Neutrophil (primary cell): Measurements from ENCODE around the gene LRRC25.
"Not testable (repeated sequence)": the region's sequence is repeated elsewhere in the genome, so short reads cannot be mapped to it uniquely, and the experiment has no call there.

Experiments
- H3K27ac ChIP-seq: fragments of 200-600 bp; sonication (generic); 2 replicates; pipeline ENCODE4 v1.5.1; 2016; ENCODE audit warnings: mild to moderate bottlenecking, moderate library complexity
- H3K27me3 ChIP-seq: fragments of 200-600 bp; sonication (generic); 2 replicates; pipeline ENCODE4 v1.6.0; 2016; ENCODE audit warnings: mild to moderate bottlenecking
- H3K36me3 ChIP-seq: fragments of 200-600 bp; sonication (generic); 2 replicates; pipeline ENCODE4 v1.5.1; 2017
- H3K4me1 ChIP-seq, 2 experiments: fragments of 200-600 bp in 1 of 2; sonication (generic) in 1 of 2; 1 replicate in 1 of 2; 2 replicates in 1 of 2; pipeline versions ENCODE4 v1.5.1 to v1.6.1; 2013 to 2016; ENCODE audit warnings: low read depth in 1 of 2, low read length in 1 of 2, mild to moderate bottlenecking in 1 of 2, moderate library complexity in 1 of 2; ENCODE audit not compliant: control insufficient read depth in 1 of 2, insufficient read depth in 1 of 2
- H3K4me3 ChIP-seq, 2 experiments: fragments of 200-600 bp in 1 of 2; sonication (generic) in 1 of 2; 1 replicate in 1 of 2; 2 replicates in 1 of 2; pipeline ENCODE4 v1.5.1; 2013 to 2016; ENCODE audit warnings: low read depth in 1 of 2, low read length in 1 of 2, mild to moderate bottlenecking in 1 of 2, moderate library complexity in 1 of 2
- H3K9me3 ChIP-seq: fragments of 200-600 bp; sonication (generic); 2 replicates; pipeline ENCODE4 v1.5.1; 2016
- CTCF ChIP-seq: fragments of 200-600 bp; sonication (generic); IDR thresholded peaks from 2 replicates; pipeline ENCODE4 v1.5.1; 2016; ENCODE audit warnings: antibody characterized with exemption

LRRC25 gene

GRCh38 chr19:18368504-18369222 lies 28.8 kb downstream of the LRRC25 start:
- Histone ChIP-seq H3K4me1 (peaks cover 23 to 30% of the 10 kb centered on the region in 2 experiments), H3K9me3 (no peaks in the 10 kb centered on the region), H3K27me3 (no peaks in the 10 kb centered on the region), H3K36me3 (peaks cover 1% of the 10 kb centered on the region), H3K27ac (no peak overlapping the region), H3K4me3 (no peak overlapping the region)
- no peak for TF ChIP-seq CTCF

GRCh38 chr19:18366021-18366435 lies 31.4 kb downstream of the LRRC25 start:
- TF ChIP-seq CTCF, result no peak
- Histone ChIP-seq H3K9me3 (no peaks in the 10 kb centered on the region), H3K36me3 (peaks cover 11% of the 10 kb centered on the region), H3K27ac (peak overlapping the region; percentile 64), H3K27me3 (no peaks in the 10 kb centered on the region), H3K4me1 (peaks cover 18 to 23% of the 10 kb centered on the region in 2 experiments), H3K4me3 (no peak overlapping the region)

- Histone ChIP-seq H3K27ac (peak overlapping the region; percentile 64), H3K4me3 (no peak overlapping the region), H3K36me3 (peaks cover 12% of the 10 kb centered on the region), H3K4me1 (peaks cover 18 to 23% of the 10 kb centered on the region in 2 experiments), H3K27me3 (no peaks in the 10 kb centered on the region), H3K9me3 (no peaks in the 10 kb centered on the region)
- no peak for TF ChIP-seq CTCF
These were observed 32.4 kb downstream of the LRRC25 start for GRCh38 chr19:18364826-18365528.

GRCh38 chr19:18364277-18364825 lies 33.1 kb downstream of the LRRC25 start:
- not testable (repeated sequence) for H3K27me3 ChIP-seq, H3K9me3 ChIP-seq, H3K4me3 ChIP-seq
- H3K27ac ChIP-seq, result peak overlapping the region; percentile 64
- H3K4me1 ChIP-seq, result peaks cover 18 to 23% of the 10 kb centered on the region in 2 experiments
- H3K36me3 ChIP-seq, result peaks cover 18% of the 10 kb centered on the region

DNA sequence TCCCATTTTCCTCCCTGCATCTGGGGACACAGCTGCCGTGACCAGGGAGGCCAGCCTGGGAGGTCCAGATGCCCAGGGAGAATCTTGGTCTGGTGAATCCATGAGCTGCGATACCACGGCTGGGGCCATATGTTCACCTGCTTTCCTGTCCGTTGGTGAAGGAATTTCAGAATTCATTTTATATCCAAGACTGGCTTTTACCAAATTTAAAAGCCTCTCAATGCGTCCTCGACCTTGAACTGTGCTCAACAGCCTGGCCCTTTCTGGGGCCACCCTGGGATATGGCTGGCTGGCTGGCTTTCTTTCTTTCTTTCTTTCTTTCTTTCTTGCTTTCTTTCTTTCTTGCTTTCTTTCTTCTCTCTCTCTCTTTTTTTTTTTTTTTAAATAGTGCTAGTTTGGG lies 33.6 kb downstream of the LRRC25 start:
- Histone ChIP-seq H3K4me3 (no peak overlapping the region), H3K27ac (peak overlapping the region; percentile 33), H3K4me1 (peaks cover 18 to 23% of the 10 kb centered on the region in 2 experiments), H3K27me3 (no peaks in the 10 kb centered on the region), H3K9me3 (no peaks in the 10 kb centered on the region), H3K36me3 (peaks cover 24% of the 10 kb centered on the region)
- no peak for TF ChIP-seq CTCF
